GM21526 (cell line): Measurements from ENCODE around the gene ZNF518B.
"Not testable (repeated sequence)": the region's sequence is repeated elsewhere in the genome, so short reads cannot be mapped to it uniquely, and the experiment has no call there.

Source experiments
- ATAC-seq: cut with Tn5 transposase; IDR thresholded peaks from one replicate; pipeline ENCODE4 v1.9.1; 2021; ENCODE audit warnings: moderate library complexity; ENCODE audit not compliant: unreplicated experiment, low FRiP score

Gene ZNF518B

GRCh38 chr4:10459305-10459704, 2.1 kb upstream of the ZNF518B start:
- no peak for ATAC-seq

- no peak for ATAC-seq
Measured at GRCh38 chr4:10458177-10458576, 951 bp upstream of the ZNF518B start.

- ATAC-seq: peak; percentile 67
Measured at GRCh38 chr4:10456595-10457254, 501 bp downstream of the ZNF518B start.

GRCh38 chr4:10456260-10456594, 999 bp downstream of the ZNF518B start:
- no peak for ATAC-seq

GRCh38 chr4:10455133-10455532, 2.1 kb downstream of the ZNF518B start:
- no peak for ATAC-seq

- ATAC-seq: no peak
Measured at GRCh38 chr4:10454726-10455125, 2.5 kb downstream of the ZNF518B start.

- no peak for ATAC-seq
Measured at GRCh38 chr4:10454121-10454520, 3.1 kb downstream of the ZNF518B start.

- ATAC-seq: no peak
Measured at GRCh38 chr4:10448991-10449390, 8.2 kb downstream of the ZNF518B start.

- no peak for ATAC-seq
Measured at GRCh38 chr4:10442976-10443375, 14.2 kb downstream of the ZNF518B start.

- ATAC-seq: no peak
Measured at GRCh38 chr4:10441512-10441911, 15.7 kb downstream of the ZNF518B start.

GRCh38 chr4:10438924-10439323, 18.3 kb downstream of the ZNF518B start:
- ATAC-seq: peak; percentile 48

- no peak for ATAC-seq
Measured at GRCh38 chr4:10437735-10438134, 19.5 kb downstream of the ZNF518B start.

GRCh38 chr4:10427680-10428079, 29.5 kb downstream of the ZNF518B start:
- ATAC-seq: not testable (repeated sequence)

GRCh38 chr4:10421344-10422055, 35.7 kb downstream of the ZNF518B start:
- no peak for ATAC-seq

GRCh38 chr4:10417740-10418139, 39.5 kb downstream of the ZNF518B start:
- ATAC-seq: no peak

GRCh38 chr4:10416441-10416840, 40.8 kb downstream of the ZNF518B start:
- no peak for ATAC-seq

- ATAC-seq: peak; percentile 86
Measured at GRCh38 chr4:10413177-10413576, 44.0 kb downstream of the ZNF518B start.

- ATAC-seq: no peak
Measured at GRCh38 chr4:10405672-10406071, 51.6 kb downstream of the ZNF518B start.

- no peak for ATAC-seq
Measured at GRCh38 chr4:10403633-10404445, 53.4 kb downstream of the ZNF518B start.

- no peak for ATAC-seq
Measured at GRCh38 chr4:10395971-10396580, 61.1 kb downstream of the ZNF518B start.
